ENCODE measurements around the gene NTM.

NTM gene

GRCh38 chr11:131851964-131852755, 481.7 kb downstream of the NTM start:
- no peak for DNase-seq (ENCODE audit: low read depth in 4 of 4, low spot score in 1 of 4)

GRCh38 chr11:131852757-131853156, 482.3 kb downstream of the NTM start:
- DNase-seq (ENCODE audit: low read depth in 4 of 4, low spot score in 1 of 4) = no peak

GRCh38 chr11:131854391-131854790, 484.0 kb downstream of the NTM start:
- no peak for DNase-seq (ENCODE audit: low read depth in 4 of 4, low spot score in 1 of 4)

GRCh38 chr11:131855320-131855719, 484.9 kb downstream of the NTM start:
- DNase-seq (ENCODE audit: low read depth in 4 of 4, low spot score in 1 of 4) = no peak

- no peak for DNase-seq (ENCODE audit: low read depth in 4 of 4, low spot score in 1 of 4)
These were observed 486.8 kb downstream of the NTM start for GRCh38 chr11:131857246-131857645.

- no peak for DNase-seq (ENCODE audit: low read depth in 4 of 4, low spot score in 1 of 4)
These were observed 488.1 kb downstream of the NTM start for GRCh38 chr11:131858505-131858904.

GRCh38 chr11:131859538-131860210, 489.3 kb downstream of the NTM start:
- no peak for DNase-seq (ENCODE audit: low read depth in 4 of 4, low spot score in 1 of 4)

GRCh38 chr11:131864228-131864627, 493.8 kb downstream of the NTM start:
- no peak for DNase-seq (ENCODE audit: low read depth in 4 of 4, low spot score in 1 of 4)

GRCh38 chr11:131865860-131866259, 495.4 kb downstream of the NTM start:
- no peak for DNase-seq (ENCODE audit: low read depth in 4 of 4, low spot score in 1 of 4)

GRCh38 chr11:131866535-131867400, 496.4 kb downstream of the NTM start:
- no peak for DNase-seq (ENCODE audit: low read depth in 4 of 4, low spot score in 1 of 4)

GRCh38 chr11:131867457-131868257, 497.2 kb downstream of the NTM start:
- no peak for DNase-seq (ENCODE audit: low read depth in 4 of 4, low spot score in 1 of 4)

- no peak for DNase-seq (ENCODE audit: low read depth in 4 of 4, low spot score in 1 of 4)
These were observed 498.5 kb downstream of the NTM start for GRCh38 chr11:131868629-131869507.

GRCh38 chr11:131870305-131870704, 499.9 kb downstream of the NTM start:
- DNase-seq (ENCODE audit: low read depth in 4 of 4, low spot score in 1 of 4) = no peak

GRCh38 chr11:131871006-131871405, 500.6 kb downstream of the NTM start:
- no peak for DNase-seq (ENCODE audit: low read depth in 4 of 4, low spot score in 1 of 4)

- no peak for DNase-seq (ENCODE audit: low read depth in 4 of 4, low spot score in 1 of 4)
These were observed 503.7 kb downstream of the NTM start for GRCh38 chr11:131874070-131874469.

- DNase-seq (ENCODE audit: low read depth in 4 of 4, low spot score in 1 of 4) = no peak
These were observed 505.2 kb downstream of the NTM start for GRCh38 chr11:131875611-131876010.

GRCh38 chr11:131877246-131877942, 507.0 kb downstream of the NTM start:
- DNase-seq (ENCODE audit: low read depth in 4 of 4, low spot score in 1 of 4) = no peak

- DNase-seq (ENCODE audit: low read depth in 4 of 4, low spot score in 1 of 4) = no peak
These were observed 509.9 kb downstream of the NTM start for GRCh38 chr11:131880316-131880715.

GRCh38 chr11:131880976-131881375, 510.6 kb downstream of the NTM start:
- DNase-seq (ENCODE audit: low read depth in 4 of 4, low spot score in 1 of 4) = no peak
